Stimulated activated CD8-positive, alpha-beta memory T cell treated with anti-CD3 and anti-CD28 coated beads, Interleukin-15, amount 100 ng/mL, for 4 hours (primary cell): ENCODE measurements around the gene OR1J2.
"Not testable (repeated sequence)": the region's sequence is repeated elsewhere in the genome, so short reads cannot be mapped to it uniquely, and the experiment has no call there.

Experiments used
- DNase-seq, 2 donors: peaks; one replicate each; pipeline ENCODE4 v3.0.0-alpha.2; 2020; ENCODE audit warnings: low read depth in 2 of 2

Gene OR1J2, protein sequence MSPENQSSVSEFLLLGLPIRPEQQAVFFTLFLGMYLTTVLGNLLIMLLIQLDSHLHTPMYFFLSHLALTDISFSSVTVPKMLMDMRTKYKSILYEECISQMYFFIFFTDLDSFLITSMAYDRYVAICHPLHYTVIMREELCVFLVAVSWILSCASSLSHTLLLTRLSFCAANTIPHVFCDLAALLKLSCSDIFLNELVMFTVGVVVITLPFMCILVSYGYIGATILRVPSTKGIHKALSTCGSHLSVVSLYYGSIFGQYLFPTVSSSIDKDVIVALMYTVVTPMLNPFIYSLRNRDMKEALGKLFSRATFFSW

DNA sequence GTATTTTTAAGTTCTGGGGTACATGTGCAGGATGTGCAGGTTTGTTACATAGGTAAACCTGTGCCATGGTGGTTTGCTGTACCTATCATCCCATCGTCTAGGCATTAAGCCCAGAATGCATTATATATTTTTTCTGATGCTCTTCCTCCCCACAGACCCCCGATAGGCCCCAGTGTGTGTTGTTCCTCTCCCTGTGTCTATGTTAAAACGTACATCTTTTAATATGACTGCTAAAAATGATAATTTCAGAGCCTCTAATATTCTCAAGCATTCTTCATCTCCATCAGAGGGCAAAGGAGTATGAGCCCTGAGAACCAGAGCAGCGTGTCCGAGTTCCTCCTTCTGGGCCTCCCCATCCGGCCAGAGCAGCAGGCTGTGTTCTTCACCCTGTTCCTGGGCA is at the start of gene OR1J2:
OR1J2 (plus strand) TSS at position 301 of the 400 bp plus-strand sequence; CDS start at position 301, 0 bp downstream.
- DNase-seq, result no peak

DNA sequence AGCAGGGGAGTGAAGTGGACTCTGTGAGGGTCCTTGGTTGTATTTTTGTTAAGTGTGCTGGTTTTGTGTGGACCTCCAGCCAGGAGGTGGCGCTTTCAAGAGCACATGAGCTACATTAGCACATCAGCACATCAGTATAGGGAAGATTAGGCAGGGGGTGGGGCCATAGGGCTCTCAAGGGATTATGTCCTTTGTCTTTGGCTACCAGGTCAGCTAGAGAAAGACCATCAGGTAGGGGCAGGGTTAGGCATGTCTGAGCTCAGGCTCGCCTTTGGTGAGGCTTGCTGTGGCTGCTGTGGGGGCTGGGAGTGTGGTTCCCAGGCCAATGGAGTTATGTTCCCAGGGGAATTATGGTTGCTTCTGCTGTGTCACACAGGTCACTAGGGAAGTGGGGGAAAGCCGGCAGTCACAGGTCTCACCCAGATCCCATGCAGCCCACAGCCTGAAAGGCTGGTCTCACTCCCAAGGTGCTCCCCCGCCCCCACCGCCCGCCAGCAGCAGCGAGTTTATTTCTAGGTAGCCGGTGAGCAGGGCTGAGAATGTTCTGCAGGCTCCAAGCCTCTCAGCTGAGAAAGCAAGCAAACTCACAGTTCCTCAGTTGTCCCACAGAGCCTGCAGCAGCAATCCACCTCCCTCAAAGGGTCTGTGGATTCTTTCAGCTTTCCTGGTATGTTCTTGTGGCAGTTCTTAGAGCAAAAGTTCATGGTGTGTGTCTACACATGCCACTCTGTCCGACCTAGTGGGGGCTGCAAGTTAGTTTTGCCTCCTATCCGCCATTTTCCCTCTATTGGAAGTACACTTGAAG is 46.6 kb upstream of the OR1J2 start:
- DNase-seq, result no peak

DNA sequence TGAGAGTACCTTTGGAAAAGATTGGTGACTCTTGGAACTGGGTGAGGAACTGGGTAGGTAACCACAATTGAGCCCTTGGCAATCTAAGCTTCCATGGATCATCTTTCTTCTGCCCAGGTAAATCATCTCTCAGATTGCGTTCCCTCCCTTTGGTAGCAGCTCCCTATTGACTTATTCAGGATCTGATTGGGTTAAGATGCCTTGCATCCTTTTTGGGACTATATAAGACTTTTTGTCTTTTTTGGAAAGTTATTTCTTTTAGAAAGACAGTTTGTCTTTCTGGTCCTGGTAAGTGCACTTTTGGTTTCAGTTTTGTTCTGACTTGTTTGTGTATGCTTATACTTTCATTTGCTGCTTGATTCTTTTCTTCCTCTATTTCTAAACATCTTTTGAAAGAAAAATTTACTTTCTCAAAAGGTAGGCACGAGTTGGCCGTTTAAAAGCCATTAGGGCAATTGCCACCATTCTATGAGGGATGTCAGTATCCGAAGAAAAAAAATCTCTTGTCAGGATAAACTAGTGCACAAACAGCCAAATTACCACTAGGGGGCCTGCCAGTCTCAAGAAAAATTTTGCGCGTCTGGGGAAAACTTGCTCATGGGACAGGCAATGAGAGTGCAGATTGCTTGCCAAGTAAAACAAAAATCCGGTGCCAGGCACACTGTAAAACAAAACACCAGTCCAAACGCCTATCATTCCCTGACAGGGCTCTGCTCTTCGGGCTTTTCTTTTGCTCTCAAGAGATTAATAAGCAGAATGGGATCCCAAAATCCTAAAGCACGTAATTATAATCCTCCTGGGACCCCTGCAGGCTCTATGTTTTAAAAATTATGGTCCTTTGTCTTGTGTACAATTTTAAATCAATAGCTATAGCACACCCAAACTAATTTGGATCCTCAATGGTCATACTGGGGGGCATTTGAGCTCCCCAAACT is 45.7 kb upstream of the OR1J2 start:
- DNase-seq, result peak; percentile 19 to 36

DNA sequence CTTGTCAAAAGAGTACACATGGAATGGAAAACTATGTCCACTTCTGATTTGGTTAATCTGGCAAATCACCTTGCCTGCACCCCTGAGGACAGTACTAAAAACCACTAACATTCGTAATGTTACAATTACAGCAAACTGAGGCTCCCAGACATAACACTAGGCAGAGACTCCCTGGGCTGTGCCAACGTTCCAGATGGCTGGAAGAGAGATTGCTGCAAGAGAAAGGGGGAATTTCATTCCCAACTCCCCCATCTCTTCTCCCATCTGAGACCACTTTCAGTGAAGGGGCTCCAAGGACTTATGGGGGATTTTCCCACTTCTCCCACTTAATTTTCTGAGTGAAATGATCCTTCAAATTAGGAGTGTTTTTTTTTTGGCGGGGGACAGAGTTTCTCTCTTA is 44.1 kb upstream of the OR1J2 start:
- no peak for DNase-seq

DNA sequence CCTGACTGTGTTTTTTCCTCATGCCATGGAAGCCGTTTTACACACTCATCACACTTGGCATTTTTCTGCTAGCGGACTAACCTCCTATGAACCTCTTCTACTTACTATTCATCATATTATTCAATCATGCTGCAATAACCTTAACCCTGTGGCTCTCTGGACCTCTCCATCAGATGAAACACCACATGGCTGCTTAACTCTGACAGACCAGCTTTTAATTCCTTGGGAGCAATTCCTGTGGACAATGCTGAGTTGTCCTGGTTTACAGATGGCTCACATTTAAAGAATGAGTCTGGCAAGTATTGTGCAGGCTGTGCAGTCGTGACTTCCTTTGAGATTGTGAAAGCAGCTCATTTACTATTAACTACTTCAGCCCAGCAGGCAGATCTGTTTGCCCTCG is 41.9 kb upstream of the OR1J2 start:
- no peak for DNase-seq

DNA sequence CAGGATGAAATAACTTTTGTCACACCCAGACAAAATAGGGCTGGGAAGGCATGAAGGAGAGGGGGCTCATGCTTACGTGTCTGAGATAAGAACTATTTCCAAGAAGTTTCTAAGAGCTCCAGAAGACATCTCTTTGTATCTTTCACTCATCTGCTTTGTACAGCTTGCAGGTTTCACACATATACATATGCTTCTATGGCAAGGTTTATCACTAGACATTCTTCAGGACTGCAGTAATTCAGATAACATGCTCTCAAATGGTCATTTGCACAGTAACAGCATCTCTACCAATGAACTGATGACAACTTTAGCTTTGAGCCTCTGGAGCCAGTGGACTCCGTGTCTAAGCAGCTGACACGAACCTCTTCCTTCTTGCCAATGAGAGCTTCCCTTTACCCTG is 36.0 kb upstream of the OR1J2 start:
- no peak for DNase-seq

DNA sequence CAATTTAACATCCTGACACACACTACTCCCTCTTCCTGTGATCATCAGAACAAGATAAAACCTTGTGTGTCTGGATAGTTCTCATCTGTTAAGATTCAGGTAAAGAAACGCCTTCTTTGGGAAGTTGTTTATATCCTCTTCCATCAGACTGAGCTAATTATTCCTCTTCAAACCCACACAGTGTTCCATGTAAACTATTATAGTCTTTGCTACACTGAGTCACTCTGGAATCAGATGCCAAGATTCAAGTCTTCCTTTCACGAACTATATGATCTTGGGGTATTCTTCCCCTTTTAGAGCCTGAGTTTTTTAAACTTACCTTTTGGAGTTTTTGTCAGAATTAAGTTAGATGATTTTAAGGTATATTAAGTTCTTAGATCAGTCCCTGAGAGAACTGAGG is 34.9 kb upstream of the OR1J2 start:
- no peak for DNase-seq

DNA sequence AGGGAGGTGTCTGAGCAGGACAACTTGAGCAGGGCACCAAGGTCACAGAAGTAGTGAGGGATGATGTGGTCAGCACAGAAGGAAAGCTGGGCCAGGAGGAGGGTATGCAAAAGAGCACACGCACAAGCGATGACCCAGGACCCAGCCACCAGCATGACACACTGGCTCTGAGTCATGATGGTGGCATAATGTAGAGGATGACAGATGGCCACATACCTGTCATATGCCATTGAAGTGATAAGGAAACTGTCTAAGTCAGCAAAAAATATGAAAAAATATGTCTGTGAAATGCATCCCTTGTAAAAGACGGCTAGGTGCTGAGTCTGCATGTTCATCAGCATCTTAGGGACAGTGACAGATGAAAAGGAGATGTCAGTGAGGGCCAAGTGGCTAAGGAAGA is 33.3 kb upstream of the OR1J2 start:
- no peak for DNase-seq

DNA sequence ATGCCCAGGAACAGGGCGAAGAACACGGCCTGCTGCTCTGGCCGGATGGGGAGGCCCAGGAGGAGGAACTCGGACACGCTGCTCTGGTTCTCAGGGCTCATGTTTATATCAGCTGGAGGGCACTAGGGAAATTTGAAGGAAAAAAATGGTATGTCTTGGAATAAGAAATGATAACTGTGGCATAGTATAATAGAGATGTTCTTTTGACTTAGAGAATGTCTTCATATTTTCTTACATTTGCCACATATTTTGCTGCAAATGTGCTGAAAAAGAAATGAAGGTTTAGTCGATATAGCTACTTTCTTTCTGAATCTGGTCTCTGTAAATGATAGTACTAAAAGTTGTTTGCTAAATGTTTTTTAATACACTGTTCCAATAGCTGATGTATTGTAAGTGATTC is 32.8 kb upstream of the OR1J2 start, which contains the start of gene OR1J1:
OR1J1 (minus strand) TSS at position 101 of the 400 bp plus-strand sequence; CDS start at position 101, 0 bp downstream.
- no peak for DNase-seq

DNA sequence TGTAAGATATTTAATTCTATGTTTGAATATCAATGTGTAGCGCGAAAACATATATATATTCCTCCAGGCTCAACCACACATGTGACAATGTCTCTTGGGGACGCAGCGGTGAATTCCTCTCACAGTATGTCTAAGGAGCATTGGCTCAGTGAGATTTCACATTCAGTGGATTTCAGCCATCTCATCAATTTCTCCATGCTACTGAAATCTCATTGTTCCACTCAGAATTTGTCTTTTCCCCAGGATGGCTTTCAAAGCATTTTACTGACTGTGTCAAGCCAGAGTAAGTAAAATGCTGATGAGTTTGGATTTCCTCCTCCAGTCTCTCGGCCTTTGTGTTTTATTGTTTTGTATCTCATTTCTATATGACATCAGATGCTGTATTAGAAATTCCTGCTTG is 31.5 kb upstream of the OR1J2 start:
- no peak for DNase-seq

DNA sequence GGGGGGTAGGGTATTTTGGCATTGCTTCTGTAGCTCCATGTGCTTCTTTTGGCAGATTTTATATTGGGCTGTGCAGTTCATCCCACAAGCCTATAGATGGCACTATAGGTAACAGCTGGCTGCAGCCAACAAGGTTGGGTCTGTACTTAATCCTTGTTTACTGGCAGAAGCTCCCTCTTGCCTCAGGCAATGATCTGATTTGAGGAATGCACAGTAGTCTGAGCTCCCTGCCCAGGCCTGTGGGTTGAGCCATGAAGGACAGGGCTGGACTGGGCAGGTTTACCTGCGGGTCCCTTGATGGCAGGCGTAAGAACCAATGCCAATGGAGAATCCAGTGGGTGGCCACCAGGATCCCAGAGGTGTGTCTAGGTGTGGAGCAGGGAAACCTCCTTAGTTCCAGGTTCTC is 11.7 kb upstream of the OR1J2 start:
- no peak for DNase-seq

DNA sequence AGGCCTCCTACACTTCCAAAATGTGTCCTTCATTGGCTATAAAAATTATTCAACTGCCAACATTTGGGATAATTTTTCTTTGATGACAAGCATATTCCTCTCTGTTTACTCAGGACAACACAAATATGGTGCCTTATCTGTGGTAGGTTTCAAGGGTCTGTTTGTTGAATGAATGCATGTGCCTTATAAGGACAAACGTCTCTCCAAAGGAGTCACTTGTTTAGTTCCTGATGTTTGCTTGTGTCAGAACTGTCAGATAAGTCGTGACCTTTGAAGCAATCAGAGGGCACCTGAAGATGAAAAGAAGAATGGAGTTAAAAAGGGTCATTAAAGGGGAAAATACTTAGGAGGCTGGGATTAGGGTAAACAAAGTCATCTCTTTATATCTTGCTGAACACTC is 3.6 kb upstream of the OR1J2 start:
- DNase-seq, result no peak

DNA sequence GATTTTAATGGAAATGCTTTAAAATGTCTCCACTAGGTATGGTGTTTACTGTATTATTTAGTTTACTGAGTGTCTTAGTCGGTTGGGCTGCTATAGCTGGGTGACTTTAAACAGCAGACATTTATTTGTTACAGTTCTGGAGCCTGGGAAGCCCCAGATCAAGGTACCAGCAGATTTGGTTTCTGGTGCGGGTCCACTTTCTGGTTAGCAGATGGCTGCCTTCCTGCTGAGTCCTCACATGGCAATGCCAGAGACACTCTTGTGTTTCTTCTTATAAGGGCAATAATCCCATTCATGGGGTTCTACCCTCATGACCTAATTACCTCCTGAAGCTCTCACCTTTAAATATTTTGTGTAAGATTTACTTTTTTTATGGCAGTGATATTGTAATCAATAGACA is 7.6 kb downstream of the OR1J2 start:
- DNase-seq, result no peak

DNA sequence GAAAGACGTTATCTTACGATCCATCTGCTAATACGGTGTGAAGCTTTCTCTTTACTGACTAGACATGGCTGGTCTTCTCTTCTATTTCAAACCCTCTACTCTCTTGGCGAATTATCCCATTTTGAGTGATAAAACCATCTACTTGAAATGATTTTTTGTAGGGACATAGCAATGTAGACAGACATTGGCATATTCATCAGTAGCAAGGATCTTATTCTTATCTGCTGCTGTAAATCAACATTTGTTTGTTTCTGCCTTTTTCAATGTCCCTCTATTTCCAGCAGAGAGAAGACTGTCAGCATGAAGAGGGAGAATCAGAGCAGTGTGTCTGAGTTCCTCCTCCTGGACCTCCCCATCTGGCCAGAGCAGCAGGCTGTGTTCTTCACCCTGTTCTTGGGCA is 8.2 kb downstream of the OR1J2 start, which contains the start of gene OR1J4:
OR1J4 (plus strand) TSS at position 301 of the 400 bp plus-strand sequence; CDS start at position 301, 0 bp downstream.
- DNase-seq, result no peak

DNA sequence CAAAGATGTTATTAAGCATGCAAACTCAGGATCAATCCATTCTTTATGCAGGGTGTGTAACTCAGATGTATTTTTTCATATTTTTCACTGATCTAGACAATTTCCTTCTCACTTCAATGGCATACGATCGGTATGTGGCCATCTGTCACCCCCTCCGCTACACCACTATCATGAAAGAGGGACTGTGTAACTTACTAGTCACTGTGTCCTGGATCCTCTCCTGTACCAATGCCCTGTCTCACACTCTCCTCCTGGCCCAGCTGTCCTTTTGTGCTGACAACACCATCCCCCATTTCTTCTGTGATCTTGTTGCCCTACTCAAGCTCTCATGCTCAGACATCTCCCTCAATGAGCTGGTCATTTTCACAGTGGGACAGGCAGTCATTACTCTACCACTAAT is 8.8 kb downstream of the OR1J2 start:
- DNase-seq, result no peak

DNA sequence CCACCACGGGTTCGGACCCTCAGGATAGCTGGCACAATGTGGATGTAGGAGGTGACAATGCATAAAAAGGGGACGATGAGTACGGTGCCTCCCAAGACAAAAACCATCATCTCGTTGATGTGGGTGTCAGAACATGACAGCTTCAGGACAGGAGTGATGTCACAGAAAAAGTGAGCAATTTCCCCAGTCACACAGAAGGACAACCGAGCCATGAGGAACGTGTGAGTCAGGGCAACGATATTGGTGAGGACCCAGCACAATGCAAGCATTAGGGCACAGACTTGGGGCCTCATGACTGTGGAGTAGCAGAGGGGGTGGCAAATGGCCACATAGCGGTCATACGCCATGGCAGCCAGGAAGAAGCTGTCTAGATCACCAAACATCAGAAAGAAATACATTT is 16.0 kb downstream of the OR1J2 start:
- no peak for DNase-seq

DNA sequence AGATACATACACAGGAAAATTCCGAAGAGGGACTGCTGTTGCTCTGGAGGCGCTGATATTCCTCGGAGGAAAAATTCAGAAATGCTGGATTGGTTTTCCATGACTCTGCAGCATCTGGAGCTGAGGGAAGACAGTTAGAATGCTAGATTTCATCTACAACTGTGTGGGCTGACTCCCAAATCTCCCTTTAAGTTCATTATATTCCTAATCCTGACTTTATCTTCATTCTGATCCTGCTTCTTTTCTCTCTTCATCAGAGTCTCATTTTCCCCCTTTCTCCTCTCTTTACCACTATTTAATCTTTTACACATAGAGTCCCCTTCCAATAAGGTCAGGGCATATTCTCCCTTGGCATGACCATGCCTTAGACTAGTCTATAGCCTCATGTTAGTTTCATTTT is 16.6 kb downstream of the OR1J2 start, which contains the start of gene OR1N1:
OR1N1 (minus strand) TSS at position 101 of the 400 bp plus-strand sequence; CDS start at position 101, 0 bp downstream.
- DNase-seq, result no peak

DNA sequence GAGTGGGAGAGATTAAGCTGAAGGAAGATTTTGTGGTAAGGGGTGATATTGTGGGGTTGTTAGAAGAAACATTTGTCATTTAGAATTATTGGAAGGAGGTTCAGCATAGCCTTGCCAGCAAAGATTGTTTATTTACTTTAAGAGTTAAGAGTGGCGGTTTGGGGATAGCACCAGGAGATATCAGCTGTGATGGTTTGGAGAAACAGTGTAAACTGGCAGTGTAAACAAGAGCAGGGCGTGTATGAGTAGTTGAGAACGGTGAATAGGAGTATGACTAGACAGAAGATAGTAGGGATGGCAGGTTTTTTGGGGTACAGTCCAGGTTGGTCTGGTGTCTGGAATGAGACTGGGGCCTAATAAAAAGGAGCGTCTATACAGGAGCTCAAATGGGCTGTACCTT is 20.6 kb downstream of the OR1J2 start:
- not testable (repeated sequence) for DNase-seq

DNA sequence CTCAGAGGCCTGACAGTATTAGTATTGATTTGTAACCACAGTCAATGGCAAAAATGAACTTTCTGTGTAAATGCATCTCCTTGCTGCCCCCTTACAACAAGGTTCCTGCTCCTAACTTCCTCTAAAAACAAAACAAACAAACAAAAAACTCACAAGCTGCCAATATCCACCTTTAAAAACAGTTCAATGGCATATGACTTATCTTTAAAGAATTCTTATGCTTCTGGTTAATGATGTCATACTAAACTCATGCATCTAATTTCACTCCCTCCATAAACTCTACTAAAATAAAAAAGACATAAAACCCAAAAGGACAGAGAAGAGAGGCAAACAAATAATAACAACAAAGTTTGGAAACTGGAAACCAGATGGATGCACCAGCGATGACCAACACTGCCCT is 25.5 kb downstream of the OR1J2 start:
- no peak for DNase-seq

DNA sequence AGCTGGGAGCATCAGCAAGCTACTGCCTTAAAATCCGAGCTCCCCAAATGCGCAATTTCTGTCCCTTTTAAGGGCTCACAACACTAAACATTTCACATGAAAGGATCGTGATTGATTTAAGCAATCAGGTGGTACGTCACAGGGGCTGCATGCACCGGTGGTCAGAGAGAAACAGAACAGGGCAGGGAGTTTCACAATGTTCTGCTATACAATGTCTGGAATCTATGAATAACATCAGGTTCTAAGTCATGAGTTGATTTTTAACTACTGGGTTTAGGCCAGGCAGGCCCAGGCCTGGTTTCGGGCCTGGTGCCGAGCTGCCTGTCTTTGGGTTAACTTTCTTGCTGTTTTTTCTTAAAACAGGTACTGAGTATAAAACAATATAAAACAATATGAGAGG is 26.5 kb downstream of the OR1J2 start:
- DNase-seq, result not testable (repeated sequence)

DNA sequence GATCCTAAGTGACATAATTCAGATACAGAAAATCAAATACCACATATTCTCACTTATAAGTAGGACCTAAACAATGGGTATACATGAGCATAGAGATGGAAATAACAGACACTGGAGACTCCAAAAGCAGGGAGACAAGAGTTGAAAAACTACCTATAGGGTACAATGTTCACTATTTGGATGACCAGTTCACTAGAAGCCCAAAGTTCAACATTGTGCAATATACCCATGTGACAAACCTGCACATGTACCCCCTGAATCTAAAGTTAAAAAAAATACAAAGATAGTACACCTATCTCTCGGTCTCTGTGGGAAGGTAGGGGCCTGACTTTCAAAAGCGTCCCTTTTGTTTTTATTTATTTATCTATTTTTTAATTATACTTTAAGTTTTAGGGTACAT is 28.2 kb downstream of the OR1J2 start:
- DNase-seq, result no peak

DNA sequence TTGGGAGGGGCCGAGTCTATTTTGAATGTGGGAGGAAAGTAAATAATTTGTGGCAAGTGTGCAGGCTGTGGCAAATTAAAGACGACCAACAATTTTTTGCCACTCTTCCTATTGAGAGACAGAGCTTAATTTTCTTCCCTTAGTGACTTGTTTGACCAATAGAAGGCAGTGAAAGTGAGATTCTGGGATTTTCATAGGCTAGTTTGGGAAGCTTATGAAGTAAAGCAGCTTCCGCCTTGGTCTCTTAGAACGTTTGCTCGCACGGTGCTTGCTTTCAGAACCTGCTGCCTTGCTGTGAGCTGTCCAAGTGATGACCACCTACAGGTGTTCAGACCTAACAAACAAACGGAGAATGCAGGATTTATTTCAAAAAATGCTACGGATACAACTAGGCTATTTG is 35.6 kb downstream of the OR1J2 start:
- DNase-seq, result no peak
